Panc1 (cell line): Measurements from ENCODE around the gene FAM117B.

Source experiments
- CTCF ChIP-seq: fragments of 450-650 bp; IDR thresholded peaks from 2 replicates; pipeline ENCODE4 v1.5.1; 2017; ENCODE audit warnings: mild to moderate bottlenecking
- REST ChIP-seq, 2 experiments: IDR thresholded peaks; 2 replicates each; pipeline ENCODE4 v1.6.1; 2011 to 2012; ENCODE audit warnings: low read depth in 2 of 2, control low read depth in 1 of 2, low read length in 1 of 2, mild to moderate bottlenecking in 1 of 2, moderate library complexity in 1 of 2; ENCODE audit not compliant: insufficient read depth in 1 of 2
- SIN3A ChIP-seq: IDR thresholded peaks from 2 replicates; pipeline ENCODE4 v1.6.1; 2012; ENCODE audit warnings: low read depth, mild to moderate bottlenecking, low read length, moderate library complexity, borderline replicate concordance; ENCODE audit not compliant: insufficient read depth

- no peak for TF ChIP-seq CTCF
- no peak for TF ChIP-seq SIN3A
- no peak for TF ChIP-seq REST (IDR thresholded peaks at IDR 0.05; ENCODE audit: insufficient read depth in 1 of 2, low read depth in 2 of 2, low read length in 1 of 2)
These were observed 36.7 kb downstream of the FAM117B start for GRCh38 chr2:202671317-202672035.
